Measurements from ENCODE around the gene HMG20B. TPM values are rescaled to one million over a fixed set of nuclear protein-coding genes. Genes with fewer than 3 reads are reported as not detected.
"Not testable (repeated sequence)": the region's sequence is repeated elsewhere in the genome, so short reads cannot be mapped to it uniquely, and the experiment has no call there.

HMG20B gene
- total and polyA plus RNA-seq, 2 of the 8 experiments (the other 6 are each of a cell fraction or from before 2014, with no cell fraction given): 42.9 to 74.2 TPM

- H3K9me3 ChIP-seq (ENCODE audit: insufficient read depth in 2 of 2, low read depth in 1 of 2, low read length in 1 of 2); H2BK5ac ChIP-seq (ENCODE audit: low read depth, low read length); DNase-seq (ENCODE audit: low read depth in 1 of 2, low spot score in 2 of 2); H3K56ac ChIP-seq (replicated peaks; ENCODE audit: insufficient read length, low read depth, low read length); H3K4me2 ChIP-seq (ENCODE audit: insufficient read depth in 1 of 2, low read depth in 2 of 2, low read length in 2 of 2); H2BK120ac ChIP-seq (replicated peaks; ENCODE audit: low read depth, low read length); POLR2A ChIA-PET (ENCODE audit: partially characterized antibody); H3K27ac ChIP-seq (ENCODE audit: low read depth, low read length); H2BK12ac ChIP-seq (ENCODE audit: low read depth, low read length); H2BK15ac ChIP-seq (ENCODE audit: low read length); H3K14ac ChIP-seq (ENCODE audit: insufficient read length); H3K4ac ChIP-seq (replicated peaks; ENCODE audit: insufficient read length, low read depth, low read length); H3K4me3 ChIP-seq (ENCODE audit: extremely low read depth in 1 of 4, insufficient read depth in 2 of 4, low read depth in 3 of 4, low read length in 4 of 4); H2BK20ac ChIP-seq (ENCODE audit: low read length); H3K23ac ChIP-seq (ENCODE audit: insufficient read length); H3K9ac ChIP-seq (replicated peaks in 1 of 4; ENCODE audit: extremely low read depth in 1 of 4, low read depth in 3 of 4, low read length in 3 of 4); H2AFZ ChIP-seq (ENCODE audit: low read length); H3K4me1 ChIP-seq (replicated peaks in 1 of 4; ENCODE audit: control insufficient read depth in 3 of 4, insufficient read depth in 4 of 4, low read length in 3 of 4); H4K5ac ChIP-seq (ENCODE audit: insufficient read length, low read depth, low read length); H4K20me1 ChIP-seq (replicated peaks in 1 of 2; ENCODE audit: control insufficient read depth in 1 of 2, insufficient read depth in 2 of 2, low read length in 2 of 2); H3K18ac ChIP-seq (ENCODE audit: extremely low read depth, low read length); H3K27me3 ChIP-seq (replicated peaks in 1 of 4; ENCODE audit: control insufficient read depth in 3 of 4, extremely low read depth in 1 of 4, insufficient read depth in 3 of 4, low read length in 3 of 4); FAIRE-seq; H2AK5ac ChIP-seq (ENCODE audit: low read depth, low read length); H3K79me2 ChIP-seq (ENCODE audit: control insufficient read depth in 1 of 2, insufficient read depth in 2 of 2, low read length in 2 of 2); H3K36me3 ChIP-seq (ENCODE audit: control insufficient read depth in 2 of 4, insufficient read depth in 4 of 4, low read length in 3 of 4); H4K91ac ChIP-seq (replicated peaks; ENCODE audit: insufficient read length, low read length); H4K8ac ChIP-seq (ENCODE audit: extremely low read depth, insufficient read depth, low read length); H3K23me2 ChIP-seq (ENCODE audit: low read depth, low read length); H3K79me1 ChIP-seq (ENCODE audit: low read depth, low read length): not testable (repeated sequence)
- WGBS, 2 experiments (ENCODE audit: extremely low coverage in 1 of 2, insufficient coverage in 1 of 2, insufficient read length in 1 of 2, insufficient replicate concordance in 2 of 2, low coverage in 1 of 2, low lambda C conversion rate in 2 of 2, missing lambda C conversion rate in 1 of 2): 93% methylated on average over 6 of the region's 11 CpGs; no CpG with 5 or more reads in 1 of the 2 experiments
- CTCF ChIA-PET (ENCODE audit: partially characterized antibody): interaction anchor here (0.6 to 1.5 kb wide), 4 partner anchors 11 to 31 kb away, joined by 3 to 4 read pairs (median 3); partner anchors contain the start of gene TEKTIP1
These were observed 2.7 kb upstream of the HMG20B start for GRCh38 chr19:3570042-3570441.
